Stimulated activated CD4-positive, alpha-beta T cell treated with anti-CD3 and anti-CD28 coated beads, Interleukin-1b, Interleukin-23, amount 100 ng/mL, for 1 hour (primary cell): ENCODE data around the gene BMP5.

Source experiments
- DNase-seq, 2 donors: peaks; one replicate each; pipeline ENCODE4 v3.0.0-alpha.2; 2020; ENCODE audit warnings: low read depth in 2 of 2

The BMP5 gene

GRCh38 chr6:55812509-55812908, 62.9 kb downstream of the BMP5 start:
- DNase-seq, result no peak

DNA sequence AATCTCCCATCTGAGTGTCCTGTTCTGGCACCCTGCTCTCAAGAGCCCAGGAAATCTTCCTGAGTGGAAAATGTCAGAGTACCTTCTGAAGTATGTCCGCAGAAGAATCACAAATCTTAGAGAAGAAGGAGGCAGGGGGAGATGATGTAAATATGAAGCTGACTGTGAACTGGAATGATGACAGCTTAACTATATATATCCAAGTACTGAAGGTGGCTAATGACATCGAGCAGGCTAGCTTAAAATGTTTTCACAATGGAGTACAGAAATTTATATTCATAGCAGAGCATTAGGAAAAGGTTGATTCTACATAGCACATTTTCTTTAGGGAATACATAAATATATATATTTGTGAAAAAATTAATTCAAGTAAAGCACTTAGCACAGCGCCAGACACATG, 64.3 kb downstream of the BMP5 start:
- no peak for DNase-seq

GRCh38 chr6:55802259-55802658, 73.1 kb downstream of the BMP5 start:
- DNase-seq, result no peak

- no peak for DNase-seq
Observed at GRCh38 chr6:55798571-55798970, 76.8 kb downstream of the BMP5 start.

DNA sequence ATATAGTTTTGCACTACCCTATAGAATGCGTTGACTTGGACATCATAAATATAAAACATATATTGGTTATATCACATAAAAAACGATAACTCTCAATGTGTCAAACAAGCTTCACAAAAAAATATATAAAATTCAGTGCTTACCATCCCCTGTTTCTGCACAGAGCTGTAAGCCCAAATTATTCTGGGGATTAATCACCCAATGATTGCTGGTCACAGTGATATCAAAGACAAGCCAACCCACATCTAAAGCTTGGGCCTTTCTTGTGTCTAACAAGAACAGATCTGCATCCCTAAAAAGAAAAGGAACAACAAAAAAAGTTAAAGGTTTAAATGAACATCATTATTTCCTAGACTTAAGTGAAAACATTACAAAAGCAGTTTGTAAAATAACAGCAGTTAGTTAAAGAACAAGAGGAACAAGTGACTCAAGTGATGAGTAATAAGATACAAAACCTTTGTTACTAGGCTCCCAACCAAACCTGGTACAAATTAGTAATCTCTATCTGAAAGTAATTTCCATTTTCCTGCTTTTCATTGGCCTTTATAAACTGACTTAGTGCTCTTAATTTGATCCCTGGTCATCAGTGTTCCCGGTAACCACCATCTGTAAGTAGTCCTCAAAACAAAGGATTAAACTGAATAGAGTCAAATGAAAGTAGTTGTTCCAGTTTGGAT, 81.1 kb downstream of the BMP5 start:
- DNase-seq, result no peak

DNA sequence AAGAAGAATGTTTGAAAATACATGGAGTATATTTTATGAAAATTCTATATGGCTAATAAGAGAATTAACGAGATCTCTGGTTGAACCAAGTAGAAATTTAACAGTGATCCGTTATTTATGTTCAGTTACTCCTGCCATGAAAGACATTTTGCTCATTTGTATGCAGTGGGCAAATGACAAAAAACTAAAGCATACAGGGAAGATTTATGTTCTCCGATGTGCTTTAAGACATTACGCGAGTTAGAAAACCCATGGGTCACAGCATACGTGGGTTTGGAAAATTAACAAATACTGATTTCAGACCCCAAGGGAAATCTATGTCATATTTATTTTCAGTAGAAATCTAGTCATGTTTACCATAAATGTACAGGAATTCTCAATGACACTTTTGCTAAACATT, 90.1 kb downstream of the BMP5 start:
- no peak for DNase-seq

DNA sequence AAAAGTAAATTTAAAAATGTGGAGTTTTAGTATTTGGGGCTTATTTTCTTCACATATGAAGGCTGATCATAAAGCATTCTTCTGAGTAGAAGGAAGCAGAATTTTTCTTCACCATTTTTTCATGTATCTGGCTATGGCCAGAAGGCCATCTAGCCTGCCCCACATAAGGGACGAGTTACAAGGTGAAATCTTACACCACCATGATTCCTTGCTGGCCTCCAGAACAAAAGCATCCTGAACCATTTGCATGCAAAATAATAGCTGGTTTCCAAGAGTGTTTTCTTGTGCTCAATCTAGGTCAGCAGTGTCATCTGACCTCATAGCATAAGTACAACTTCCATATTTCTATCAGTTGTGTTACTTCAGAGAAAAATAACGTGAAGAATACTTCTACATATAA, 93.1 kb downstream of the BMP5 start:
- DNase-seq, result no peak

DNA sequence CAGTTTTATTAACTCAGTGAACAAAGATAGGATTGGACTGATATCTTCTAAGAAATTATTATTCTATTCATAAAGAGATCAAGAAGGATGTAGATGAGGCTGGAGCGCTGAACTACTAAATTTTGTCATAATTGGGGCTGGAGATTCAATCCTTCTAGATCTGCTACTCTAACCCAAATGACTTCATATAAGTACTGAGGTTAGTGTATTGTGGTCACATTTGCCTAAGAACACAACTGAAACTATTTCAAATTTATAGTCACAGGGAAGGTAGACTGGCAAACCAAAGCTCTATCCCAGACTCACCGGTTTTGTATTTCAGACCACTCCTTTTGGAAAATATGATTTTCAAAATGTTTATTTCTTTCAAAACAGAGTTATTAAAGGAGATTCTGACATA, 96.7 kb downstream of the BMP5 start:
- no peak for DNase-seq

- no peak for DNase-seq
Observed at GRCh38 chr6:55777469-55777868, 97.9 kb downstream of the BMP5 start.

GRCh38 chr6:55776113-55776512, 99.3 kb downstream of the BMP5 start:
- DNase-seq, result no peak

GRCh38 chr6:55775029-55775318, 100.4 kb downstream of the BMP5 start:
- DNase-seq, result no peak

DNA sequence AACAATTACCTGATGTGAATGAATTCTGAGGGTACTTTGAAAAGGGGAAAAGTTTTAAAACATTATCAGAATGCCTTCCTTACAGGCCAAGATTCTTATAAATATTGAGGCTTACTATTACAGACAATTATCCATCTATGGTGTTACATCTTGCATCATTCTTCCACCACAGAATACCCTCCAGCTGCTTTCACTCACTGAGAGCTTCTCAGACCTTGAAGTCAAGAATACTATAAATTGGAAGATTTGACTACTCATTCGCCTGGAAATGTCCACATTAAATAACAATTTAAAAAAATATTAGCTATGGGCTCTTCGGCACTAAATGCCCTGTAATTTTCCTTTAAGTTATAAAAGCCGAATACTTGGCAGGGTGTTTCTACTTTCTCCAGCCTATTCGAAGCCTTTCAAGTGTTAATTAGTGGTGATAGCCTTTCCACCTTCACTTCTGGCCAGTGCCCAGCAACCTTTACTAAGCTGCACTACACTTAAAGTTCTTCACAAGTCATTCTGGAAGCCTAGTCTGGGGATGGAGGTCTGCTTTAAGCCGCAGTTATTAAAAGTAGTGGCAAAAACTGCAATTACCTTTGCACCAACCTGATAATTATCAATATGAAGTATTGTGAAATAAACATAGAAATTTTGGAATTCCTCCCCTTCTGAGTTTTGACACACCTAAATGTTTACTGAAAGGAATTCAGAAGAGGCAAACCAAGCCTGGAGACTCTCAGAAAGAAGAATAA, 100.9 kb downstream of the BMP5 start:
- no peak for DNase-seq

DNA sequence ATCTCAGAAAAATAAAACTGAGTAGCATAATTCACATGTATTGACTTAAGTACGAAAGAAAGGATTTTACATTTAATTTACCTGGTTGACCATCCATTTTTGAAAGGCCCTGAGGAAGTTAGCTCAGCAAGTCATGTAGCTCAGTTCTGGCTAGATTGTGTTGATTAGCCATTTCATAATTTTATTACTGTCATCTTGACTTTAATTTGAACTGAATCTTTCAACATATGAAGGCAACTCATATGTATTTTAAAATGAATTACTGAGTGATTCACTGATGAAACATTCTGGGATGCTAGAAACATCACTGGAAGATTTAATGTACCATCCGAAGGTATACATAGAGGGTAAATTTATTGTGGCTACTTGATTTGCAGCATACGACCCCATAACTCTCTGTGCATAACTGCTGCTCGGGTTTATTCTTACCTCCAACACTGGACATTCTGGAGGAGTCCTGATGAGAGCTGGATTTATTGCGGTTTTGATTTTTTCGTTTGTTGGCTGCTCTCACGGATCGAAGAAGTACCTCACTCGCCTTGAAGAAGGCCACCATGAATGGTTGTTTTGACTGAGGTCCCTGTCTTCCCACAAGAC, 101.7 kb downstream of the BMP5 start:
- no peak for DNase-seq

DNA sequence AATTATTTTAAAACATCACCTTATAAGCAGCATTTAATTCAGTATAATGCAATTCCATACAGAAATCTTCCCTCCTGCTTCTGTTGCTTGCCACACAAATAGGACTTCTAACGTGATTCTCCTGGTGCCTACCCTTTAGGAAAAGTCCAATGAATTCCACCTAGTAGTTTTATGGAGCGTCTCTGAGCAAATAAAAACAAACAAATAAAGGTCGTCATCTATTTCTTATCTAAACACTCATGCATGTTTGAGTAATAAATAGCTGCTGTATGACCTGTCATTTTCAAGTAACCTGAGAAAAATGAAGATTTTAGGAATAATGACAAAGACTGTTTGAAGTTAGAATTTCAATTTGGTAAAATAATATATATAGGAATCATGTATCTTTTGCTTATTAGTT, 102.7 kb downstream of the BMP5 start:
- DNase-seq, result no peak

- no peak for DNase-seq
Observed at GRCh38 chr6:55759536-55759935, 115.9 kb downstream of the BMP5 start.

GRCh38 chr6:55758156-55758937, 117.0 kb downstream of the BMP5 start:
- no peak for DNase-seq

- DNase-seq, result no peak
Observed at GRCh38 chr6:55756531-55757031, 118.8 kb downstream of the BMP5 start.

DNA sequence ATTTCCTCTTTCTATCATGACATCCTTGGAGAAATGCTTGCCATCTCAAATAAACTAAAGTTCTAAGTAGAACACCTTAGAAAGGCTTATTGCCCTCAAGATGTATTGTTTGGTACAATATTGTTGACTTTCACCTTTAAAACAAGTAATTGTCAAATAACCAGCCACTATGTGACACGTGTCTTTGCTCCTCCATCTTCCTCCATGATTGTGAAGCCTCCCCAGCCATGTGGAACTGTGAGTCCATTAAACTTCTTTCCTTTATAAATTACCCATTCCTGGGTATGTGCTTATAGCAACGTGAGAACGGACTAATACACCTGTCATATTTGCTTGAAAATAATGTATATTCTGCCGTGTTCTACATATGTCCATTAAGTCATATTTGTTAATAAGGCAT, 126.5 kb downstream of the BMP5 start:
- no peak for DNase-seq

GRCh38 chr6:55746473-55746872, 128.9 kb downstream of the BMP5 start:
- DNase-seq, result no peak

DNA sequence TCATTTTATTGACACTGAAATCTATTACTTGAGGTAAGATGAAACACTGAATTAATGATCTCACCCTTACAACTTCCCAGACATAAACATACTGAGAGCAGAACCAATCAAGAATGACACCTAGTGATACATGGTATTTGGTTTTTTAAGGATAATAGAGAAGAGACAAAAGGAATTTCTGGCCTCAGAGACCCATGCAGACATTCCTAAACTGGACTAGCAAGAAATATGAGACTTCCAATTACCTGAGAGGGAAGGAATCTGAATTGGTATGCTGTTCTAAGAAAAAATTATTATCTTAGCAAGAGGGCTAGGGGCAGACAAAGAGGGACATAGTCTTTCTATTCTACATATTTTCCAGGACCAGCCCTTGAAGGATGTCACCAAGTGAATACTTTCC, 141.1 kb downstream of the BMP5 start:
- DNase-seq, result no peak

DNA sequence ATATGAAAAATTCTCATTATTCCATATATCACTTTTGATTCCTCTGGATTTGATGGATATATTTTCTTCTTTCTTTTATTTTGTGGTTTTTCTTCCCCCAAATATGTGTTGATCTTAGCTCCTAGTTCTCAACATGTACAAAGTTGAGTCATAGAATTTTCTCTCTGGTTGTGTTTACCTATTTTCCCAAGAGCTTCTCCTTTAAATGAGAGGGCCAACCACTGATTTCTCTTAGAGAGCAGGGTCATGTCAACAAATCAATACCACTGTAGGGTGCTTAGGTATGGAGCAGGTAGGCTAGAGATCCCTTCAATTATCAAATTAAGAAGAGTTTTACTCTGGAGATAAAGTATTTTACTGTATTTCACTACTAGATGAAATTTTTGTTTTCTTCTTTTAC, 145.7 kb downstream of the BMP5 start:
- no peak for DNase-seq

GRCh38 chr6:55726144-55726543, 149.2 kb downstream of the BMP5 start:
- DNase-seq, result no peak

DNA sequence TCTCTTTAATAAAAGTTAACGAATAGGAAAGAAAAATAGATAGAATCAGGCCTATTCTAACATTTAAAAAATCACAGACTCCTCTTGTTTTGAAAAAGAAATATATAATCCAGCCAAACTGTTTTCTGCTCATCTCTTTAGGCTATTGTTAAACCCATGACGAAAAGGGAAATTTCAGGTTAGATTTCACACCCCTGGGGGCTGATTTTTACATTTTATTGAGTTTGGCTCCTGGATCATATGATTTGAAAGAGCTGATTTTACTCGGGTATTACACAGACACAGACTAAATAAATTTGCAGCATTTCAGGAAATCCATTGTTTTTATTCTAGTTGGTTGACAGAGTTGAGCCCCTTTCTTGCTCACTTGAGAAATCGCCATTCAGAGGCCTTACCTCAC, 160.6 kb downstream of the BMP5 start:
- no peak for DNase-seq
